B cell (primary cell): ENCODE data around the gene KLRC3. TPM values are rescaled to one million over a fixed set of nuclear protein-coding genes. Genes with fewer than 3 reads are reported as not detected.
"Not testable (repeated sequence)": the region's sequence is repeated elsewhere in the genome, so short reads cannot be mapped to it uniquely, and the experiment has no call there.

Experiments
- ATAC-seq: fragments of 200-7000 bp; cut with Tn5 transposase; one replicate; pipeline ENCODE4 v1.10.0; 2021; ENCODE audit warnings: low read depth, mild to moderate bottlenecking, moderate number of reproducible peaks, moderate library complexity
- CTCF ChIA-PET: fragments of 350-600 bp; sonication (Branson Sonifier 250); formaldehyde crosslinking; loops from one replicate; lab custom pipeline; 2021; ENCODE audit warnings: antibody characterized with exemption, inconsistent platforms; lab: Charles Lee
- POLR2A ChIA-PET: fragments of 350-600 bp; sonication (Branson Sonifier 250); formaldehyde crosslinking; loops from one replicate; lab custom pipeline; 2021; ENCODE audit warnings: antibody characterized with exemption; lab: Charles Lee
- DNase-seq: peaks from one replicate; pipeline ENCODE4 v3.0.0; 2013
- H2AFZ ChIP-seq: 2 replicates; pipeline ENCODE4 v1.6.1; 2012; ENCODE audit warnings: mild to moderate bottlenecking, low read depth, low read length; ENCODE audit not compliant: insufficient read depth, poor library complexity, severe bottlenecking
- H3K27ac ChIP-seq, 2 donors: 1 replicate in 1 of 2; 2 replicates in 1 of 2; pipeline ENCODE4 v1.5.1; 2012 to 2013; ENCODE audit warnings: low read length in 2 of 2, mild to moderate bottlenecking in 2 of 2, moderate library complexity in 1 of 2
- H3K27me3 ChIP-seq, 4 experiments: fragments of 200-600 bp in 1 of 4; sonication (generic) in 1 of 4; replicated peaks in 1 of 4; 1 replicate in 2 of 4; 2 replicates in 2 of 4; pipeline versions ENCODE4 v1.6.1 to v1.7.0; 2013 to 2016; ENCODE audit warnings: low read length in 3 of 4, mild to moderate bottlenecking in 2 of 4, mixed read lengths in 1 of 4, moderate library complexity in 1 of 4; ENCODE audit not compliant: insufficient read depth in 4 of 4, control insufficient read depth in 3 of 4; ENCODE audit errors: control extremely low read depth in 1 of 4
- H3K36me3 ChIP-seq, 2 experiments: replicated peaks in 1 of 2; 1 replicate in 1 of 2; 2 replicates in 1 of 2; pipeline versions ENCODE4 v1.6.1 to v1.7.1; 2013; ENCODE audit warnings: low read length in 1 of 2; ENCODE audit not compliant: insufficient read depth in 2 of 2, control insufficient read depth in 1 of 2; ENCODE audit errors: control extremely low read depth in 1 of 2, extremely low read depth in 1 of 2
- H3K4me1 ChIP-seq, 2 donors: fragments of 200-600 bp in 1 of 2; sonication (generic) in 1 of 2; 1 replicate in 1 of 2; 2 replicates in 1 of 2; pipeline versions ENCODE4 v1.5.1 to v1.6.1; 2013 to 2017; ENCODE audit warnings: low read length in 2 of 2; ENCODE audit not compliant: control insufficient read depth in 2 of 2, insufficient read depth in 2 of 2
- H3K4me2 ChIP-seq: replicated peaks from 2 replicates; pipeline ENCODE3; 2012; ENCODE audit warnings: mild to moderate bottlenecking, low read depth, low read length; ENCODE audit not compliant: poor library complexity, severe bottlenecking
- H3K4me3 ChIP-seq, 5 experiments: fragments of 200-600 bp in 1 of 5; sonication (generic) in 1 of 5; 1 replicate in 3 of 5; 2 replicates in 2 of 5; pipeline versions ENCODE4 v1.5.1 to v1.7.0; 2011 to 2016; ENCODE audit warnings: low read length in 4 of 5, mild to moderate bottlenecking in 4 of 5, low read depth in 2 of 5, control low read depth in 1 of 5, moderate library complexity in 1 of 5; ENCODE audit not compliant: insufficient read depth in 1 of 5; ENCODE audit errors: control extremely low read depth in 1 of 5, extremely low read depth in 1 of 5
- H3K79me2 ChIP-seq: fragments of 200-600 bp; sonication (generic); one replicate; pipeline ENCODE4 v1.6.0; 2016; ENCODE audit warnings: low read length; ENCODE audit not compliant: control insufficient read depth, insufficient read depth
- H3K9ac ChIP-seq: fragments of 200-600 bp; sonication (generic); 2 replicates; pipeline ENCODE4 v1.6.1; 2017; ENCODE audit warnings: mild to moderate bottlenecking, low read length, moderate library complexity
- H3K9me3 ChIP-seq, 3 donors: one replicate each; pipeline versions ENCODE4 v1.6.1 to v1.7.1; 2013; ENCODE audit warnings: low read length in 2 of 3; ENCODE audit not compliant: control insufficient read depth in 2 of 3, insufficient read depth in 1 of 3; ENCODE audit errors: control extremely low read depth in 1 of 3
- H4K20me1 ChIP-seq: 2 replicates; pipeline ENCODE4 v1.6.0; 2012; ENCODE audit warnings: mild to moderate bottlenecking, low read length; ENCODE audit not compliant: insufficient read depth, control insufficient read depth, poor library complexity, severe bottlenecking
- H3K27ac Mint-ChIP-seq: one replicate; pipeline ENCODE4 v1.8.0; 2021; ENCODE audit warnings: mixed read lengths
- H3K27me3 Mint-ChIP-seq: one replicate; pipeline ENCODE4 v1.8.0; 2021; ENCODE audit warnings: mixed read lengths
- H3K4me1 Mint-ChIP-seq: one replicate; pipeline ENCODE4 v1.8.0; 2021; ENCODE audit warnings: mixed read lengths
- H3K4me3 Mint-ChIP-seq: one replicate; pipeline ENCODE4 v1.8.0; 2021; ENCODE audit warnings: mixed read lengths
- H3K9me3 Mint-ChIP-seq: one replicate; pipeline ENCODE4 v1.8.0; 2022; ENCODE audit warnings: mixed read lengths; ENCODE audit not compliant: insufficient read depth
- EZH2 ChIP-seq: IDR thresholded peaks from 2 replicates; pipeline ENCODE4 v1.6.1; 2012; ENCODE audit warnings: borderline replicate concordance, low read depth, mild to moderate bottlenecking, moderate library complexity, low read length; ENCODE audit not compliant: insufficient read depth, poor library complexity, severe bottlenecking
- WGBS: methylation state at CpG from one replicate; pipeline ENCODE4 v1.1.5; 2013; ENCODE audit warnings: missing lambda C conversion rate; ENCODE audit not compliant: insufficient coverage; 5-methylcytosine and 5-hydroxymethylcytosine counted together
- intact Hi-C: fragments of 100-400 bp; cut with micrococcal nuclease; formaldehyde crosslinking; loops from one replicate; pipeline ENCODE4 v1.10.0; 2022
- polyA plus RNA-seq: library from polyadenylated mRNA; depleted of rRNA; stranded (reverse); fragments of >200 nt; gene quantifications from 2 replicates; pipeline ENCODE4 v1.2.3, GENCODE V29; 2012
- total RNA-seq, 2 donors: library from RNA; stranded (reverse); fragments of 120-200 nt in 1 of 2; gene quantifications; 1 replicate in 1 of 2; 2 replicates in 1 of 2; pipeline versions ENCODE4 v1.2.3 to v1.2.4, GENCODE V29; 2013 to 2022
- TF ChIP-seq, protein P1 (sequence below): fragments of 200-600 bp; IDR thresholded peaks from one replicate; pipeline ENCODE4 v1.8.0; 2022; ENCODE audit warnings: antibody characterized with exemption, mild to moderate bottlenecking

KLRC3 gene
- total and polyA plus RNA-seq, 2 donors (not counting 1 experiment from before 2014, with no cell fraction given) = not detected

DNA sequence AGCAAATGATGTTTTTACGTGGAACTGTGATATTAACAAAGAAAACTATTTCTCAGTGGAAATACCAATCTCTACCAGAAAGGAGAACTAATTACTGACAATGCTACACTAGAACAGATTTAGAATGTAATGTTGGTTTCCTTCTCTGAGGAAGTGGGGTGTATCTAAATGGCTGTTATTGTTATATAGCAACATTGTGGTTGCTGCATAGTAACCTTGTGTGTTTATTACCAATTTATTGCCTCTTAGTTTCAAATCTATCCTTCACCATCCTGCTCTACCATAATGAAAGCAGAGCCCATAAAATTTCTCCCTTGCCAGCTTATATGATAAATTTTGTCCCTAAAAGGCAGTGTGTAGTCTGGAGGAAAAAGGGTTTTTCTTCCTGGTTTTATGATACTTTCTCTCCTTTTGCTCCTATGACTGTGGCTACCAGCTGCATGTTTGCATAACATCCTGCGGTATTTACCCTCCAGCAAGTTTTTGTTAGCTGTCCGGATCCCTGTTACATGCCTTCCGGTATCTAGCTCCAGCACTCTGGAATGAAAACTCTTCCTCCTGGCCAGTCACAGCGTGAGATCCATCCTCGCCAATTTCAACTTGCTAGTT is 24.9 kb downstream of the KLRC3 start:
- TF ChIP-seq EZH2 = no peak
- TF ChIP-seq, protein P1, sequence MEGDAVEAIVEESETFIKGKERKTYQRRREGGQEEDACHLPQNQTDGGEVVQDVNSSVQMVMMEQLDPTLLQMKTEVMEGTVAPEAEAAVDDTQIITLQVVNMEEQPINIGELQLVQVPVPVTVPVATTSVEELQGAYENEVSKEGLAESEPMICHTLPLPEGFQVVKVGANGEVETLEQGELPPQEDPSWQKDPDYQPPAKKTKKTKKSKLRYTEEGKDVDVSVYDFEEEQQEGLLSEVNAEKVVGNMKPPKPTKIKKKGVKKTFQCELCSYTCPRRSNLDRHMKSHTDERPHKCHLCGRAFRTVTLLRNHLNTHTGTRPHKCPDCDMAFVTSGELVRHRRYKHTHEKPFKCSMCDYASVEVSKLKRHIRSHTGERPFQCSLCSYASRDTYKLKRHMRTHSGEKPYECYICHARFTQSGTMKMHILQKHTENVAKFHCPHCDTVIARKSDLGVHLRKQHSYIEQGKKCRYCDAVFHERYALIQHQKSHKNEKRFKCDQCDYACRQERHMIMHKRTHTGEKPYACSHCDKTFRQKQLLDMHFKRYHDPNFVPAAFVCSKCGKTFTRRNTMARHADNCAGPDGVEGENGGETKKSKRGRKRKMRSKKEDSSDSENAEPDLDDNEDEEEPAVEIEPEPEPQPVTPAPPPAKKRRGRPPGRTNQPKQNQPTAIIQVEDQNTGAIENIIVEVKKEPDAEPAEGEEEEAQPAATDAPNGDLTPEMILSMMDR = no peak
- no peaks in the 10 kb centered on the region for H3K79me2 ChIP-seq
- DNase-seq (peak; percentile 82), ATAC-seq (peak; percentile 76)
- Mint-ChIP-seq H3K4me3 (peak overlapping the region; percentile 59), H3K27ac (peak overlapping the region; percentile 80), H3K4me1 (peaks cover 30% of the 10 kb centered on the region), H3K27me3 (peaks cover 23% of the 10 kb centered on the region), H3K9me3 (no peaks in the 10 kb centered on the region)
- intact Hi-C loops = no loop called here
- peaks cover 48 to 62% of the 10 kb centered on the region in 2 donors for H3K4me1 ChIP-seq
- peak overlapping the region in 2 of 5 experiments; percentile 35 to 39 for H3K4me3 ChIP-seq
- peak overlapping the region; percentile 79 to 99 for H3K27ac ChIP-seq
- POLR2A ChIA-PET = no interaction called here
- CTCF ChIA-PET = no interaction called here
- 22% methylated on average over 3 of the region's 6 CpGs for WGBS
- peaks cover 0 to 3% (median 0%) of the 10 kb centered on the region in 3 donors for H3K9me3 ChIP-seq
- peak overlapping the region; percentile 30 for H3K9ac ChIP-seq
- no peaks in the 10 kb centered on the region for H4K20me1 ChIP-seq
- H3K4me2 ChIP-seq = peak overlapping the region; percentile 47
- H3K27me3 ChIP-seq = no peaks in the 10 kb centered on the region
- peak overlapping the region; percentile 5 for H2AFZ ChIP-seq
- H3K36me3 ChIP-seq = no peaks in the 10 kb centered on the region

DNA sequence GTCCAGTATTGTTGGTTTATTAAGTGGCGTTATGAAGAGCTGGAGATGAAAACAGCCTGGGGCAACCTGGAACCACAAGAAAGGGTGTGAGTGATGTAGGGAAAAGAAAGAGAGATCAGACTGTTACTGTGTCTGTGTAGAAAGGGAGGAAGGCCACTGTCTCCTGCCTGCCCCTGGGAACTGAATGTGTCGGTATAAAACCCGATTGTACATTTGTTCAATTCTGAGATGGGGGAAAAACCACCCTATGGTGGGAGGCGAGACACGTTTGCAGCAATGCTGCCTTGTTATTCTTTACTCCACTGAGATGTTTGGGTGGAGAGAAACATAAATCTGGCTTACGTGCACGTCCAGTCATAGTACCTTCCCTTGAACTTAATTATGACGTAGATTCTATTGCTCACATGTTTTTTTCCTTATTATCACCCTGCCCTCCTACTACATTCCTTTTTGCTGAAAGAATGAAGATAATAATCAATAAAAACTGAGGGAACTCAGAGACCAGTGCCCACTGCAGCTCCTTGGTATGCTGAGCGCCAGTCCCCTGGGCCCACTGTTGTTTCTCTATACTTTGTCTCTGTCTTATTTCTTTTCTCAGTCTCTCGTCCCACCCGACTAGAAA is 25.8 kb downstream of the KLRC3 start:
- DNase-seq, CTCF ChIA-PET, H3K4me3 ChIP-seq, POLR2A ChIA-PET, H4K20me1 ChIP-seq, H3K9me3 ChIP-seq, ATAC-seq, H3K27me3 ChIP-seq, intact Hi-C loops, H3K36me3 ChIP-seq, H3K9me3 Mint-ChIP-seq, H3K79me2 ChIP-seq, H3K4me3 Mint-ChIP-seq: not testable (repeated sequence)
- Mint-ChIP-seq H3K27ac (peak overlapping the region; percentile 80), H3K27me3 (peaks cover 17% of the 10 kb centered on the region), H3K4me1 (peaks cover 36% of the 10 kb centered on the region)
- Histone ChIP-seq H3K4me2 (peak overlapping the region; percentile 47), H2AFZ (peak overlapping the region; percentile 30), H3K9ac (peak overlapping the region; percentile 30), H3K27ac (peak overlapping the region; percentile 79 to 99), H3K4me1 (peaks cover 48 to 69% of the 10 kb centered on the region in 2 donors)
- 82% methylated on average over 2 of the region's 11 CpGs for WGBS
